NCI-H748 treated with DMSO at 0.1 percent for 48 hours (cell line): ENCODE results near the gene PDCD1LG2.
"Not testable (repeated sequence)": the region's sequence is repeated elsewhere in the genome, so short reads cannot be mapped to it uniquely, and the experiment has no call there.

Experiments
- DNase-seq: peaks from one replicate; lab custom pipeline; 2025; lab: John Stamatoyannopoulos, UW

The PDCD1LG2 gene

GRCh38 chr9:5566054-5566618, 55.8 kb downstream of the PDCD1LG2 start:
- no peak for DNase-seq

DNA sequence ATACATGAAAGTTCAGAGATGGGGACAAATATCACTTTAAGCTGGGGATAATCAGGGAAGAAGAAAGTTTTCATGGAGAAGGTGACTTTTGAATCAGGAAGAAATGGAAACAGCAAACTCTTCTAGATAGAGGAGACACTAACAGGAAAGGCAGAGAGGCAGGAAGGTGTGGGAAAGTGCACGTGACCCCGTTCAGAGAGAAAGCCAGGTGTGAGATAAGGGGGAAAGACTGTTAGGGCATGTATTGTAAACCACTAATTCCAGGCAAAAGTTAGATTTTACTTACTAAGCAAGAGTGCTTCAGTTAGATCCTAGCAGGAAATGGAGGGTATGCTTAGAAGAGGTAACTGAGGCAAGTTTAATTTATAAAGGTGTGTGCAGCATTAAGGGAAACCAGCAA, 58.5 kb downstream of the PDCD1LG2 start:
- no peak for DNase-seq

- DNase-seq, result no peak
Measured at GRCh38 chr9:5569409-5569808, 59.1 kb downstream of the PDCD1LG2 start.

- no peak for DNase-seq
Measured at GRCh38 chr9:5569891-5570290, 59.6 kb downstream of the PDCD1LG2 start.

GRCh38 chr9:5571629-5572232, 61.4 kb downstream of the PDCD1LG2 start:
- DNase-seq, result no peak

GRCh38 chr9:5574097-5574496, 63.8 kb downstream of the PDCD1LG2 start:
- DNase-seq, result no peak

GRCh38 chr9:5575000-5575399, 64.7 kb downstream of the PDCD1LG2 start:
- no peak for DNase-seq

GRCh38 chr9:5577225-5577624, 66.9 kb downstream of the PDCD1LG2 start:
- no peak for DNase-seq

DNA sequence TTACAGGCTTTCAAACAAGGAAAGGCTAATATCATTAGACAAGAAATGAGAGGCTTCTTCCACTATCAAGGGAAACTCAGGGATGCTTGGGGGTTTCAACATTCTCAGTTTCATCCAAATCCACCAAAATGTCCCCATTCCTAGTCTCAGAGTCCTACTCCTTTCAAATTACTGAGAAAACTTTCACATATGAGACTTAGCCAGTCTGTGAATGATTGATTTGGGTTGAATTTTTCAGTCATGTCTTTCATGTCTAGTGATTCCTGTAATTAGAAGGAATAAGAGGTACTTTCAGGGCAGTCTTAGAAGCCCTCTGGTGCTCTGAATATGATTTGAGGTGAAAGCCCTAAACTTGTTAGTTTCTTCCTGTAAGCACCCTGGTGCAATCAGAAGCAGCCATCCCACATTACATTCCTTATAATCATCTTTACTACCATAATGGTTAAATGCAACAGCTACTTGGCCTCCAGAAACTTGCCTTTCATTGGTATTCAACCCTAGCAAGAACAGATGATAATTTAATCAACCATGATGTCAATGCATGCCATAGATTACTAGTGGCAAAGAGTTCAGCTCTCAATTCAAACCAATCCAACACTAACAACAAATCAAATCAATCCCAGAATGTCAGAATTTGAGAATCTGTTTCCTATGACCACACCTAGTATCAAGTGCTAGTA, 67.8 kb downstream of the PDCD1LG2 start:
- no peak for DNase-seq

DNA sequence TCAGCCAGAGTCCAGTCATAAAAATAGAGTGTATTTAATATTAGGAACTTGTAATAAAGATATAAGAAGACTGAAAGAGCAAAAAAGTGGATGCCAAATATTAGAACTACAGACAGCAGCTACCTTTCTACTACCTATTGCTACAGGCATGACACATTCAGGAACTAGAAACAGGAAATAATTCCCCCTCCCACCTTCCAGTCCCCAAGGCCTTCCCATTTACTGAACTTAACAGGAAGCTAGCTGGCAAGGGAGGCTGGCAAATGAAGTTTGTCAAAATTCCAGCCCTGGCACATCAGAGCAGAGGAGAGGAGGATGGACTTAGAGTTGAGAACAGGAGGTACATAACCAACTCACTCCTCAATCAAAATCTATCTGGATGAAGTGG, 68.4 kb downstream of the PDCD1LG2 start:
- DNase-seq, result no peak

DNA sequence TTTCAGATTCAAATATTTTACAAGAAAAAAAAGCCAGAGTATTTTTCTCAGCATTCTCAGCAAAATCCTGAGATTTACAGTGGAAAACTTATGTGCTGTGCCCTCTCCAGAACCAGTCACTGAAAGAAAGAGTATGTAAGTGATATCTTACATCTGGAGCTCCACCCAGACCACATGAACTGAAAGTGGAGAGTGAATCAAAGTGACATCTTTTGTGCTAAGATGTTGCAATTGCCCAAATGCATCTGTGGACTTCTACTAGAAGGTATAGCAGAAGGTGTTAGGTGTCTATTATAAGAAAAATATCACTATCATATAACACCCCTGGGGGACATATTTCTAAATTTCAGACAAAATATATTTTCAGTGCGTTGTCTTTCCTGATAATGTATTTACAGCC, 69.5 kb downstream of the PDCD1LG2 start:
- DNase-seq, result no peak

DNA sequence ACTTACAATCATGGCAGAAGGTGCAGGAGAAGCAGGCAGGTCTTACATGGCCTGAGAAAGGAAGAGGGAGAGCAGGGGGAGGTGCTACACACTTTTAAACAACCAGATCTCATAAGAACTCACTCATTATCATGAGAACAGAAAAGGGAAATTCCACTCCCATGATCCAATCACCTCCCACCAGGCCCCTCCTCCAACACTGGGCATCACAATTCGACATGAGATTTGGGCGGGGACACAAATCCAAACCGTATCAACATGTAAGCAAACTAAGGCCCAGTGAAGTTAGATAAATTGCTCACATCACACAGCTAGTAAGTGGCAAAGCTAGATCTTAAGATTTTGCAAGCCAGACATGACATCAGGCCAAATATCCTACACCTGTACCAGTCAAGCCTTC, 70.3 kb downstream of the PDCD1LG2 start:
- no peak for DNase-seq

GRCh38 chr9:5581706-5582105, 71.4 kb downstream of the PDCD1LG2 start:
- not testable (repeated sequence) for DNase-seq

DNA sequence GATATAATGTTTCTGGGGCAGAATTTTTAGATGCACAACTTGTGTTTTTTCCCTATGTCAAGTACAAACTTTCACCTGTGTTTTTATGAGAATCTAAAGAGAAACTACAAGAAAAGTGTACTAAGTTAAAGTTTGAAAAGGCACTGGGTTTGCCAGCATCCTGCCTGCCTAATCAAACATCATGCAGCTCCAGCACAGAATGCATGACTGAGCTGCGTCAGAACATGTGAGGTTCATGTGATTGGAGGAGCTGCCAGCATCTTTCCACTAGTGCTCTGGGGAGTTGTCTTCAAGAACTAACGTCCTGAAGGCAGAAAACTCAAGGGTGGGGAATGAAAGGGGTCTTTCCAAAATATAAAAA, 72.5 kb downstream of the PDCD1LG2 start:
- no peak for DNase-seq

DNA sequence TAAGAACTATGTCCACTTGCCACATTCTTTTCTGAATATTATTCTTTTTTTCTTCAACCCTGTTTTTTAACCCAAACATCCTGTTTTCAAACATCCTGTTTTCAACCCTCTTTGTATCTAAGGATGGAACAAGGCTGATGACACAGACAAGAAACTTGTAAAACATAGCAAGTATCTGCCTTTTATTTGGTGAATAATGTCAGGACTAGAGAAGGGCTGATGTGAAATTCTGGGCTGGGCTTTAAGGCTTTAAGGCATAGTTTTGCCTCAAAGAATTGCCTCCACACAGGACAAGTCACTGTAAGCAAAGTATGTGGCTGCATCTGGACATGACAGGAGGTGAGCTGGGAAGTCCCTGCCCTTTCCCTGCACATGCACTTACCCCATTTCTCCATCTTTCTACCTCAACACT, 76.1 kb downstream of the PDCD1LG2 start:
- DNase-seq, result no peak

DNA sequence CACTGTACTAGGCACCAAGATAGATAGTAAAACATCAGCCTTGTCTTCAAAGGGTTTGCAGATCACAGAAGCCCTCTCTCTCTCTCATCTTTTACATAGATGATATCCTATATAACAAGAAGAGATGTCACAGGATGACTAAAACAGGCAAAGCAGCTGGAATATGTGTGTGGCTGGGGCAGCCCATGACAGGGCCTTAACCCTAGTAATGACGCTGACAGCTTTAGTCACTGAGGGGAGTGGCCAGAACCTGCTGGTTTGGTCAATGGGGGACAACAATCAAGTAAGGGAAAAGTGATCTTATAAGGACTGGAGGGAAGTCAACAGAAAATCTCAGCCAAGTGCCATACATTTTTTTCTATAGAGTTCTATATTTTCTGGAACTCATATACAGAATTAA, 76.7 kb downstream of the PDCD1LG2 start:
- DNase-seq, result no peak

- no peak for DNase-seq
Measured at GRCh38 chr9:5592231-5592630, 81.9 kb downstream of the PDCD1LG2 start.

DNA sequence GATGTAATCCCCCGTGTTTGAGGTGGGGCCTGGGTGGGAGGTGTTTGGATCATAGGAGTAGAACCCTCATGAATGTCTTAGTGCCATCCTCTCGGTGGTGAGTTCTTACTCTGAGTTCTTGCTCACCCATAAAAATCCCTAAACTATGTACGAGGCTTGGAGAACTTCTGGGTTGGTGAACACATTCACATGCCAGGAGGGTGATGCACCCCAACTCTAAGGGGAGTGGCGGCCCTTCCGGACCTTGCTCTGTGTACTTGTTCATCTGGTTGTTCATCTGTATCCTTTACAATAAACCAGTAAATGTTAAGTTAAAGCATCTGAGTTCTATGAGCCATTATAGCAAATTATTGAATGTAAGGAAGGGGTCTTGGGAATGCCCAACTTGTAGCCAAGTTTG, 82.6 kb downstream of the PDCD1LG2 start:
- DNase-seq, result no peak

- DNase-seq, result no peak
Measured at GRCh38 chr9:5593904-5594303, 83.6 kb downstream of the PDCD1LG2 start.

DNA sequence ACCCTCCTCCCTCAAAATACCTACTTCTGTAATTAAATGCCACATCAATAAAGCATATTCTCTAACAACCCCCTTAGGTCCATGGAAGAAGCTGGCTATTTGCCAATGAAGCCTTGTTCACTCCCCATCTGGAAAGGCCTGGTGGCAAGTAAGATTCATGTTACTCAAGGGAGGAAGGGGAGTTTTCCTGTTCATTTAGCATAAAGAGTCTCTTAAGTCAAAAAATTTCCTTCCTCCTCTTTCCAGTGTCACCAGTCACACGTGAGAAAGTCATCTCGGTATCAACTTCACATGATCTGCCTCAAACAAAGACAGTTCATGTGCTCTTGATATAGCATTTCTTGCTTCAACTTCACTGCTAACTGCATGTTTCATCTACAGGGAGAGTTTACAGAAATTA, 85.8 kb downstream of the PDCD1LG2 start:
- no peak for DNase-seq

- no peak for DNase-seq
Measured at GRCh38 chr9:5608298-5609225, 98.2 kb downstream of the PDCD1LG2 start.

DNA sequence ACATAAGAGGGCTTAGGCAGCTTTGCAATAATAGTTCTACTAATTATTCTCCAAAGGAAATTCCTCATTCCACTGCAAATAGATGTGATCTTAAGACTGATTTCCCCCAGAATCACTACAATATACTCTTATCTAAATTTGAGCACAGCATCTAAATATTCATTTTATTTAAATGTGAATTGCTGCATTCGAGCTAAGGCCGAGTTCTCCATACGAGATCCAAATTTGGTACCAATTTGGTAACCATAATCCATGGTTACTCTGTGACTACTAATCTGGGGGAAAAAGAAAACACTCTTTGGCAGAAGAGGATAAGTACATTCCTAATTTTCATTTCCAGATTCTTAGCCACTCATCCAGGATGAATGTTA, 98.9 kb downstream of the PDCD1LG2 start:
- no peak for DNase-seq

- no peak for DNase-seq
Measured at GRCh38 chr9:5610491-5610890, 100.2 kb downstream of the PDCD1LG2 start.
